Measurements from ENCODE around the gene AGBL3. TPM values are rescaled to one million over a fixed set of nuclear protein-coding genes. Genes with fewer than 3 reads are reported as not detected.
"Not testable (repeated sequence)": the region's sequence is repeated elsewhere in the genome, so short reads cannot be mapped to it uniquely, and the experiment has no call there.

The AGBL3 gene
- total RNA-seq, 1 donor from 2014 or later = 1.5 TPM

- intact Hi-C loops (cut with micrococcal nuclease) = loop anchor here (1.0 to 10.0 kb wide), 11 partner anchors 10 to 711 kb away; partner anchors contain the start of genes AGBL3, AKR1B1, BPGM and CNOT4
- no peaks in the 10 kb centered on the region for H3K27me3 Mint-ChIP-seq (ENCODE audit: insufficient read depth)
- peaks cover 38% of the 10 kb centered on the region for H3K4me1 Mint-ChIP-seq (ENCODE audit: low read depth)
- H3K36me3 Mint-ChIP-seq (ENCODE audit: low read depth) = peaks cover 32% of the 10 kb centered on the region
- H3K27ac Mint-ChIP-seq = peak overlapping the region; percentile 96
- no peaks in the 10 kb centered on the region for H3K9me3 Mint-ChIP-seq
- no peak for DNase-seq (ENCODE audit: low spot score)
- peak overlapping the region; percentile 95 for H3K4me3 Mint-ChIP-seq
Observed at GRCh38 chr7:135169964-135170273, 183.6 kb downstream of the AGBL3 start.

GRCh38 chr7:135170274-135170997 is 184.1 kb downstream of the AGBL3 start, which contains the start of gene CYREN:
Gene CYREN, minus strand, starts transcription at chr7:135170707. Its CDS starts 1,785 bp downstream, at chr7:135168922.
- peaks cover 27% of the 10 kb centered on the region for H3K36me3 Mint-ChIP-seq (ENCODE audit: low read depth)
- H3K27ac Mint-ChIP-seq = peak within 1 kb of the TSS; percentile 96
- H3K27me3 Mint-ChIP-seq (ENCODE audit: insufficient read depth) = no peaks in the 10 kb centered on the region
- peak within 1 kb of the TSS; percentile 95 for H3K4me3 Mint-ChIP-seq
- intact Hi-C loops (cut with micrococcal nuclease) = loop anchor here (1.0 to 10.0 kb wide), 10 partner anchors 22 to 712 kb away; partner anchors contain the start of genes AGBL3, AKR1B1, BPGM and CNOT4
- H3K9me3 Mint-ChIP-seq = no peaks in the 10 kb centered on the region
- peaks cover 38% of the 10 kb centered on the region for H3K4me1 Mint-ChIP-seq (ENCODE audit: low read depth)
- peak; percentile 84 for DNase-seq (ENCODE audit: low spot score)

DNA sequence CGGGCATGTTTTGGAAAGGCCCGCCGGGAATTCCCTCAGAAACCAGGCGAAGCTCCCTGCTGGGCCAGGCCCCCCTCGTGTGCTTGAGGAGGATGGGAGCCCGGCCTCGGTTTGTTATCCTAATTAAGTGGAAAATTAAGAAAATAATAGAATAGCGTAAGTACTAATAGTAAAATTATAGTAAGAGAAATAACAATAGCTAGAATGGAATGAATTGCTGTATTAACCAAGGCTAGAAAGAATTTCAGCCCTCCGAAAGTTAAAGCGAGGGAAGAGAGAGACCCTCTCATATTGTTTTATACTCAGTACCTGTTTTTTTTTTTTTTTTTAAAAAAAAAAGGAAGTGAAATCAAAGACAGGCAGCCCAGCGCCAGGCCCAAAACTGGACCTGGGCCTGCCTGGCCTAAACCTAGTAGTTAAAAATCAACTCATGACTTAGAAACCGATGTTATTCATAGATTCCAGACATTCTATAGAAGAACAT is 184.7 kb downstream of the AGBL3 start:
- Mint-ChIP-seq H3K27ac (peak overlapping the region; percentile 91), H3K4me1 (ENCODE audit: low read depth) (peaks cover 38% of the 10 kb centered on the region), H3K4me3 (peak overlapping the region; percentile 95), H3K36me3 (ENCODE audit: low read depth) (peaks cover 26% of the 10 kb centered on the region)
- not testable (repeated sequence) for H3K9me3 Mint-ChIP-seq; DNase-seq (ENCODE audit: low spot score); H3K27me3 Mint-ChIP-seq (ENCODE audit: insufficient read depth)
- intact Hi-C loops (cut with micrococcal nuclease) = loop anchor here (1.0 to 10.0 kb wide), 10 partner anchors 23 to 712 kb away; partner anchors contain the start of genes AGBL3, AKR1B1, BPGM and CNOT4

GRCh38 chr7:135171581-135172291 is 185.4 kb downstream of the AGBL3 start:
- Mint-ChIP-seq H3K4me3 (peak overlapping the region; percentile 95), H3K36me3 (ENCODE audit: low read depth) (peaks cover 24% of the 10 kb centered on the region), H3K27ac (peak overlapping the region; percentile 80), H3K4me1 (ENCODE audit: low read depth) (peaks cover 32% of the 10 kb centered on the region)
- not testable (repeated sequence) for H3K27me3 Mint-ChIP-seq (ENCODE audit: insufficient read depth); DNase-seq (ENCODE audit: low spot score); H3K9me3 Mint-ChIP-seq
- intact Hi-C loops (cut with micrococcal nuclease) = loop anchor here (2.0 to 10.0 kb wide), 4 partner anchors 304 to 713 kb away; partner anchors contain the start of genes AKR1B1 and STMP1

- H3K9me3 Mint-ChIP-seq; H3K4me3 Mint-ChIP-seq; H3K27ac Mint-ChIP-seq; DNase-seq (ENCODE audit: low spot score); H3K27me3 Mint-ChIP-seq (ENCODE audit: insufficient read depth): not testable (repeated sequence)
- H3K36me3 Mint-ChIP-seq (ENCODE audit: low read depth) = peaks cover 11% of the 10 kb centered on the region
- intact Hi-C loops (cut with micrococcal nuclease) = loop anchor here (5.0 to 10.0 kb wide), 2 partner anchors 307 to 419 kb away; no protein-coding TSS in a partner anchor
- peaks cover 11% of the 10 kb centered on the region for H3K4me1 Mint-ChIP-seq (ENCODE audit: low read depth)
Observed at GRCh38 chr7:135173916-135174315, 187.6 kb downstream of the AGBL3 start.

DNA sequence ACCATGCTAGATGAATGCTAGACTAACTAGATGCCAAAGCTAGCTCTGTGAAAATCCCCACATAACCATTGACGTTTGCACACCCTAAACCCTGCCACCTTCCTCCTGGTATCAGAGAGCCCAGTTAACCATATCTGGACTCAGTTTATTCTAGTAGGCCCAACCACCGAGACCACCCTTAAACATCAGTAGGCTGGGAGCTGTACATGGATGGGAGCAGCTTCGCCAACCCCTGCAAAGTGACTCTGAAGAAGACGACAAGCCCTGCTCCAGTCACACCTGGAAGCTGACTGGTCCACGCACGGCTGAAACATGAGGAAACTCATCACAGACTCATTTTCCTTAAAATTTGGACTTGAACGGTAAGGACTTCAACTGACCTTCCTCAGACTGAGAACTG is 188.6 kb downstream of the AGBL3 start:
- H3K27me3 Mint-ChIP-seq (ENCODE audit: insufficient read depth) = no peaks in the 10 kb centered on the region
- no peak overlapping the region for H3K4me3 Mint-ChIP-seq
- peaks cover under 1% of the 10 kb centered on the region for H3K4me1 Mint-ChIP-seq (ENCODE audit: low read depth)
- H3K9me3 Mint-ChIP-seq = peaks cover 5% of the 10 kb centered on the region
- H3K36me3 Mint-ChIP-seq (ENCODE audit: low read depth) = peaks cover 3% of the 10 kb centered on the region
- DNase-seq (ENCODE audit: low spot score) = no peak
- intact Hi-C loops (cut with micrococcal nuclease) = loop anchor here (5.0 to 10.0 kb wide), 2 partner anchors 308 to 420 kb away; no protein-coding TSS in a partner anchor
- no peak overlapping the region for H3K27ac Mint-ChIP-seq

GRCh38 chr7:135175931-135176330 is 189.6 kb downstream of the AGBL3 start:
- H3K36me3 Mint-ChIP-seq (ENCODE audit: low read depth) = peaks cover 9% of the 10 kb centered on the region
- peaks cover 12% of the 10 kb centered on the region for H3K9me3 Mint-ChIP-seq
- H3K27me3 Mint-ChIP-seq (ENCODE audit: insufficient read depth) = no peaks in the 10 kb centered on the region
- H3K4me3 Mint-ChIP-seq = no peak overlapping the region
- H3K4me1 Mint-ChIP-seq (ENCODE audit: low read depth) = no peaks in the 10 kb centered on the region
- H3K27ac Mint-ChIP-seq = no peak overlapping the region
- no peak for DNase-seq (ENCODE audit: low spot score)
- intact Hi-C loops (cut with micrococcal nuclease) = loop anchor here (10.0 kb wide), 1 partner anchor 421 kb away; no protein-coding TSS in a partner anchor

DNA sequence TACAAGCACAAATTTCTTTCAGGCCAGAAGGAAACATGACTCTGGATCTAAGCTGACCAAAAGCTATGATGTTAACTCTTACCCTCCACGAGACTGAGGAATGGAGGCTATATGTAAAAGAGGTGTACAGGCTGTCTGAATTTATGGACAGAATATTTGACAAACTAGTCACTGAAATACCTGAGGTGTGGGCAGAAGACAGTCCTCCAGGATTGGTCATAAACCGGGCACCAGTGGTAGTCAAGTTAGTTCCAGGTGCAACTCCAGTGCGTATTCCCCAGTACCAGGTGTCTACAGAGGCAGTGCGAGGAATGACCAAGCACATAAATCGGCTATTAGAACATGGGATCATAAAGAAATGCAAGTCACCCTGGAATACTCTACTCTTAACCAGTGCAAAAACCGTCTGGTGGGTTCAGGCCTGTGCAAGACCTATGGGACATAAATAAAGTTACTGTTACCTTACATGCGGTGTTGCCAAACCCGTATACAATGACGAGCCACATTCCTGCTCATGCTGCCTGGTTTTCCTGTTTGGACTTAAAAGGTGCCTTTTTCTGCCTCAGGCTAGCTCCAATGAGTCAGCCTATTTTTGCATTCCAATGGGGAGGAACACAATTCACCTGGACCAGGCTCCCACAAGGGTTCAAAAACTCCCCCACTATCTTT is 190.9 kb downstream of the AGBL3 start:
- Mint-ChIP-seq H3K27ac (no peak overlapping the region), H3K4me3 (no peak overlapping the region), H3K4me1 (ENCODE audit: low read depth) (no peaks in the 10 kb centered on the region), H3K9me3 (peaks cover 23% of the 10 kb centered on the region), H3K36me3 (ENCODE audit: low read depth) (peaks cover 20% of the 10 kb centered on the region), H3K27me3 (ENCODE audit: insufficient read depth) (no peaks in the 10 kb centered on the region)
- intact Hi-C loops (cut with micrococcal nuclease) = loop anchor here (10.0 kb wide), 1 partner anchor 422 kb away; no protein-coding TSS in a partner anchor
- no peak for DNase-seq (ENCODE audit: low spot score)

DNA sequence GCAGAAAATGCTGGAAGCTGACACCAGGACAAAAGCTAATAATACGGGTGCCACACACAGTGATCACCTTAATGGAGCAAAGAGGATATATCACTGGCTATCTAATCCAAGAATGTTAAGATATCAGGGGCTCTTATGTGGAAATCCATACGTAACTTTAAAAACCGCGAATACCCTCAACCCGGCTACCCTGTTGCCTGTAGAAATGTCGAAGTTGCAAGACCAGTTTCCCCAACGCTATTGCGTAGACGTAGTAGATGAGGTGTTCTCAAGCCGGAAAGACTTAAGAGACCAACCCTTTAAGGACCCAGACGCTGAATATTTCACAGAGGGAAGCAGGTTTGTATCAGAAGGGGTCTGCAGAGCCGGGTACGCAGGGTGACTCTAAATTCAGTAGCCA is 192.1 kb downstream of the AGBL3 start:
- H3K27ac Mint-ChIP-seq = no peak overlapping the region
- no peak overlapping the region for H3K4me3 Mint-ChIP-seq
- intact Hi-C loops (cut with micrococcal nuclease) = loop anchor here (10.0 kb wide), 1 partner anchor 424 kb away; no protein-coding TSS in a partner anchor

GRCh38 chr7:135179321-135179925 is 193.1 kb downstream of the AGBL3 start:
- intact Hi-C loops (cut with micrococcal nuclease) = loop anchor here (10.0 kb wide), 1 partner anchor 425 kb away; no protein-coding TSS in a partner anchor
- H3K27ac Mint-ChIP-seq = no peak overlapping the region
- DNase-seq (ENCODE audit: low spot score) = no peak
- H3K9me3 Mint-ChIP-seq = peaks cover 36% of the 10 kb centered on the region
- H3K27me3 Mint-ChIP-seq (ENCODE audit: insufficient read depth) = no peaks in the 10 kb centered on the region
- no peak overlapping the region for H3K4me3 Mint-ChIP-seq
- H3K36me3 Mint-ChIP-seq (ENCODE audit: low read depth) = peaks cover 42% of the 10 kb centered on the region
- no peaks in the 10 kb centered on the region for H3K4me1 Mint-ChIP-seq (ENCODE audit: low read depth)

More for the DNA sequence above, 192.1 kb downstream of the AGBL3 start:
- Mint-ChIP-seq H3K36me3 (ENCODE audit: low read depth) (peaks cover 31% of the 10 kb centered on the region), H3K27me3 (ENCODE audit: insufficient read depth) (no peaks in the 10 kb centered on the region), H3K9me3 (peaks cover 33% of the 10 kb centered on the region), H3K4me1 (ENCODE audit: low read depth) (no peaks in the 10 kb centered on the region)
- DNase-seq (ENCODE audit: low spot score) = no peak

- peaks cover 43% of the 10 kb centered on the region for H3K36me3 Mint-ChIP-seq (ENCODE audit: low read depth)
- intact Hi-C loops (cut with micrococcal nuclease) = no loop called here
- no peaks in the 10 kb centered on the region for H3K27me3 Mint-ChIP-seq (ENCODE audit: insufficient read depth)
- no peaks in the 10 kb centered on the region for H3K4me1 Mint-ChIP-seq (ENCODE audit: low read depth)
- H3K9me3 Mint-ChIP-seq = peaks cover 36% of the 10 kb centered on the region
- no peak overlapping the region for H3K27ac Mint-ChIP-seq
- no peak overlapping the region for H3K4me3 Mint-ChIP-seq
- no peak for DNase-seq (ENCODE audit: low spot score)
Observed at GRCh38 chr7:135180122-135180521, 193.8 kb downstream of the AGBL3 start.
